Amniotic epithelial cell (primary cell): ENCODE measurements around the gene PDE6C.

Source experiments
- DNase-seq: peaks from one replicate; pipeline ENCODE4 v3.0.0-alpha.2; 2010; ENCODE audit warnings: low read depth

The PDE6C gene

DNA sequence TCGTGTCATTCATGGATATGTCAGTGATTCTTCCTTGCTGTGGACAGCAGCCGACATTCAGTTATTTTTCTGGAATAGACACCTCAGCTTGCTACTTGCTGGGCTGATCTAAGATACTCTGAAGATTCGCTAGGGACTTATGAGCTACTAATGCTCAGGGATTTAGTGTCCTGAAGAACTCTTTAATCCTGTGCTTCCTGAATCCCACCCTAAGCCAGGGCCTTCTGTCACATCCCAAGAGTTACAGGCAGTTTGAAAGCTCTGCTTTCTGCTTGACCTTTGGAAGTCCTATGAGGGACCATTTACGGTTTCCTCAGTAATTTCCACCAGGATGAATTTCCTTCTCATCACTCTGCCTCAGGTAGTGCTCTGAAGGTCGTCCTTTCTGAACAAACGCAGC is at the start of gene PDE6C:
PDE6C (plus strand) TSS at position 227 of the 400 bp plus-strand sequence. CDS start 189 bp downstream, outside the sequence.
- no peak for DNase-seq

- DNase-seq, result no peak
Measured at GRCh38 chr10:93565446-93565845, 46.9 kb upstream of the PDE6C start.

- DNase-seq, result no peak
Measured at GRCh38 chr10:93566435-93567276, 45.7 kb upstream of the PDE6C start, which contains the start of gene FFAR4. Gene FFAR4, plus strand, starts transcription at chr10:93566665. Its CDS starts 56 bp downstream, at chr10:93566721.

DNA sequence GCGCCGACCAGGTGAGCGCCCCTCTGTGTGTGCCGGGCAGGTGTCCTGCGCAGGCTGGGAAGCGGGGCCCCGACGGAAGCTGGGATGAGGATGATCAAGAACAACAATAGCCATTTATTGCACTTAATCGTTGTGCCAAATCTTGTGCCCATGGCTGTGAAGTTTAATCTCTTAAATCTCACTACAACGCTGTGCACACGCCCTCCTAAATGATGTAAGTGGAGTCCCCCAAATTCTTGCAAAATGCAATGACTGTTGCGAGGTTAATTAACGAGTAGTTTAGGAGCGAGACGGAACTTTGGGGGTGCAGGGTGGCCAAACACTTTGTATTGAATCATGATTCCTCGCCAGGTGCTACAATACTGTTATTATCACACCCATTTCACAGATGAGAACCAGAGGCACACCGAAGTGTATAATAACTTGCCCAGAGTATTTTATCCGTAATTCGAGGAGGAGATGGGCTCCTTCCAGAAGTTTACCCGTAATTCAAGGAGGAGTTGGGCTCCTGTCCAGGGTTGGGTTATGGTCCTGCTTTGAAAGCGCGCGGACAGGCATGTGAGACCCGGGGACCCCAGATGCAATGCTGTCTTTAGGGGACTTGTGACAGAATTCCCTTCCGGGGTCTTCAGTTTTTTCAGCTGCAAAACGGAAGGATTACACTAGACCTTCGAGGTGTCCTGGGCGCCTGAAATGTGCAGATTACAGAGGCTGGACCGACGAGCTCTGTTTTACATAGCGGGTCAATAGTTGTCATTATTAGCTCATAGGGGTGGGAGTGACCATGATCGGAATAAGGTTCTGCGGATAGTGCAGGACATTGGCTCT is 44.8 kb upstream of the PDE6C start:
- DNase-seq, result no peak

- no peak for DNase-seq
Measured at GRCh38 chr10:93568105-93568390, 44.3 kb upstream of the PDE6C start.

- no peak for DNase-seq
Measured at GRCh38 chr10:93570383-93570782, 42.0 kb upstream of the PDE6C start.

GRCh38 chr10:93572606-93573005 is 39.7 kb upstream of the PDE6C start:
- DNase-seq, result no peak

DNA sequence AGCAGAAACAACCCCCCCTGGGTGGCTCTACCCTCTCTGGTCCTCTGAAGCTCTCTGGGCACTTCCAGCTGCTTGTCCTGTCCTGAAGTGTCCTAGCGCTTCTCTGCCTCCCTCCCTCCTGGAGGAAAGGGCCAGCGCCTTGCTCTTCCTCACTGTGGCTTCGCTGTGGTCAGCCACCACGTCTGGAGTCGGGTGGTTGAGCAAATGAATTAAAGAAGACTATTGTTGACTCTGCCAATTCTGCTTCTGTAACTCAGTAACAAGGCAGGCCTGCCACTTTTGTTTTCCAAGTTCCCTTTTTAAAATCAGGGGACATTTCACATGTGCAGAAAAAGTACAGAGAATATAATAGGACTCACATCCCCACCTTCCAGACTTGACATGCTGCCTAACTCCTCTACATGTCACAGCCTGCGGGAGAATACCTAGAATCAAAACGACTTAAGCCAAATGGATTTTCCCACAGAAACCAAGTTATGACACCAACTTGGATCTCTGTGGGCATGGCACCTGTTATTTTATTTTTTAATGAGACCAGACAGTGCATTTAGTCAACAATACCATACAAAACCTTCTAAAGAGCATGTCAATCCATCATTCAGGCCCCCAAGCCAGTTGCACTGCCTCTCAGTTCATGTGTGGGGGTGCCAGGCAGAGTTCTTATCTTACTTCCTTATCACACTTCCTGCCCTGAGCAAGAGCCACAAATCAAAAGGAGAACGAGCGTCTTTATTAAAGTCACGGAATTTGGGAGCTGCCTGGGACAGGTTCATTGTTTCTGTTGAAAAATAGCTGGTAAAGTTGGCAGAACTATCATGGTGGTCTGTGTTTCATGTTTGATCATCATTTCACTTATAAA is 39.1 kb upstream of the PDE6C start:
- DNase-seq, result no peak

- no peak for DNase-seq
Measured at GRCh38 chr10:93573924-93574323, 38.4 kb upstream of the PDE6C start.

GRCh38 chr10:93576888-93577287 is 35.4 kb upstream of the PDE6C start:
- no peak for DNase-seq

DNA sequence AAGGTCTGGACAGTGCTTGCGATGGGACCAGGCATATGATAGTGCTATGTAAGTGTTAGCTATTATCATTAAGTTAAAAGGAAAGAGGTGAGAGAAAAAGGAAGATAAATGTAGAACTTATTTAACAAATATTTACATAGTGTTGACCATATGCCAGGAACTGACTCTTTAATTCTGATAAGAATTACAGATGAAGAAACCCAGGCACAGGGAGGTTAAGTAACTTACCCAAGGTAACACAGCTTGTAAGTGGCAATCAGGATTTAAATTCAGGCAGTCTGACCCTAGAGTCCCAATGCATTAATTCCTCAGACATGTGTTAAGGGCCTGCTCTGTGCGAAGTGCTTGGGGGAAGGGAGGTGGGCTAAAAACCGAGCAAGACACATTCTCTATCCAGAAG is 34.8 kb upstream of the PDE6C start:
- DNase-seq, result no peak

- DNase-seq, result no peak
Measured at GRCh38 chr10:93579089-93579488, 33.2 kb upstream of the PDE6C start.

DNA sequence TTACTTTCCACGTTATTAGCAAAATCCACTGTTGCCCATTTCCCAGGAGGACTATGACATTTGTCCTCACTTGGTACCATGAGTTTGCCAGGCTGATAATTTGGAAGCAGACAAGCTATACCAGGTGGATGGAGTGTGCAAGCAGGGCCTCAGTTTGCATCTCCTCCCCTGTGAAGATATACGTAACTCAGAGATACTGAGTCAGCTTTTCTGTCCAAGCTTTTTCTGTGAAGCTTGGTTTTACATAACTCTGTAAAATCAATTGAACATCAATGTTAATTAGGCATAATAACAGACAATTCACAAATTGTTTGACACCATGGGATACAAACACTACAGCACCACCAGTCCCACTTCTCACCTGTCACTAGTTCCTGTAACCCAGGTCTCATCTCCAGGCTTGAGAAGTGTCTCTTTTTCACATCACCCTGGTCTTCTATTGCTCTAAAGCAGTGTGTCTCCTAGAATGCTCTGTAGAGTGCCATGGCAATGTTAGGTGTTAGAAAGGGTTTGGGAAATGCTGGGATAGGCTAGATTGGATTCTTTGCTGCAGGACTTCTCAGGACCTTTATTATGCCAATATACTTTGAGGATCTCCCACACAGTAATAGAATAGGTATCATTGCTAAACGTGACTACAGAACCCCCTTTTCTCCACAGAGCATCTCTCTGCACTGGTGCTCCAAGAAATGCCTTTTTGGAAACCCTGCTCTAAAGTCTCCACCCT is 32.2 kb upstream of the PDE6C start:
- no peak for DNase-seq

DNA sequence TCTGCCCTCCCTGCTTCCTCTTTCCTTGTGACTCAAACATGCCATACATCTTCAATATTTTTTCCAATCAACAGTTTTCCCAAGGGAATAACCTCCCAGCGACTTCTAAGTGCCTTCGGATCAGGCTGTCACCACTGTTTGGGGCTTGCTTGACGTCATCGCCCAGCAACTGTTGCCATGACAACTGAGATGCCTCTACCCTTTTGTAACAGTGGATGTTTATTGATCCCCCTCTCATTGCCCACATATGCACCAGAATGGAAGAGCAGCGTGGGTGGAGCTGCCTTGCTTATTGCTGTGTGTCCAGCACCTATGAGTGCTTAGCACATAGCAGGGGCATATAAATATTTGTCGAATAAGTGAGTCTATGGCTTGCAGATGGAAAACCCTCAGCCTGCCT is 31.5 kb upstream of the PDE6C start:
- DNase-seq, result no peak

DNA sequence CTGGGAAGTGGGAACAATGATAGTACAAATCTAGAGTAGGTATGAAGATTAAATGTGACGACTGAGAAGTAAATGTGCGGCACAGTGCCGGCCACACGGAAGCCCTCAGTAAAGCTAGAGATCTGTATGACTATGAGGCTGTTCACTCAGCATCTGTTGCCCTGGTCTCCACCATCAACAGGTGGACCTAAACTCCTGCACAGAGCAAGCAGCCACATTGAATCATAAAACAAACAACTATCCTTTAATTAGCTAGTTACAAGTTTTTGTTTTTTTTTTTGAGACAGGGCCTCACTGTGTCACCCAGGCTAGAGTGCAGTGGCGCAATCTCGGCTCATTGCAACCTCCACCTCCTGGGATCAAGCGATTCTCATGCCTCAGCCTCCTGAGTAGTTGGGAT is 27.9 kb upstream of the PDE6C start:
- no peak for DNase-seq

DNA sequence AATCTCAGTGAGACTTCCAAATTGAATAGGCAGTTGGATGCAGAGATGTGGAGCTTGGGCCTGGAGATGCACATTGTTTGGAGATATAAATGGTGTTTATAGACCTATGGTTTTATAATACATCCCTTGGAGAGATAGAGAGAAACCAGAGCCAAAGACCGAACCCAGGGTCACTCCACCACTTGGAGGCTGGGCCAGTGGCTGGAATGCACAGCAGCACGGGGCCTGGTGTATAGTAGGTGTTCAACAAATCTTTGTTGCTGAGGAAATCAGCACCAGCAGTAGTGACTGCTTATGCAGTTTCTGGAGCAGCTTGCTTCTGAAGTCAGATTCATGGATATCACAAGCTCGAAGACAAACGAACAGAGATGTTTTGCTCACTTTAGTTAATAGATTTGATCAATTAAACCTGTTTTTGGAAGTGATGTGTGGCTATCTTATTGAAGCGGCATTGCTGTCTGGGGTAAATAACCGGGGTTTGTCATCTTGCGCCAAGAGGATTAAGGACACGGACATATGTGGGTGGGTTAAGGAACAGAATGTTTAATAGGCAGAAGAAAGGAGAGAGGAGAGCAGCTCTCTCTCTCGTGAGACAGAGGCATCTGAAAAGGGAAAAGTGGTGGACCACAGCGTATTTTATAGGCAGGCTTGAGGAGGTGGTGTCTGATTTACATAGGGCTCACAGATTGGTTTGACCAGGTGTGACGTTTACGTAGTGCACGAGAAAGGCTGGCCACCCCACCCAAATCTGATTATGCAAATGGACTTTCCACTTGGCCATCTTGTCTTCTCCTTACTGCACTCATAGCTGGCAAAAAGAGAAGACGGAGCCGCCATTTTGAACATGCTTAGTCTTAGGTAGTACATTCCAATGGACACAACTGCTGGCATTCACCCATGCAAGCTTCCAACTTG is 22.4 kb upstream of the PDE6C start:
- no peak for DNase-seq

DNA sequence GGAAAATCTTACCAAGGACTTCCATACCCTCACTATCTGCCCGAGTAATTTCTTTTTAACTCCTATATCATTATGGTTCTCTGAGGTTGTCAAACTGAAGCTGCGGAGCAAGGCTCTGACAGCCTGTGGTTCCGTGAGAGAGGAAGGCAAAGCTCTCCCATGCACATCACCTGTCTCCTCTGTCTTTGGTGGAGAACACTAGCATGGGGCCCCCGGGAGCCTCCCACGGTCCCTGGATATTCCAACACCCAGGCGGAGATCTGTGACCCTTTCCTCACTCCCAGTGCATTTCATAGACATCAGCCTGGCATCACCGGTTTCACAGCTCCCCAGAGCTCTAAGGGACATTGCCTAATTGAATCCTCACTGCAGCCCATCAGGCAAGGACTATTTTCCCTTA is 21.7 kb upstream of the PDE6C start:
- no peak for DNase-seq

DNA sequence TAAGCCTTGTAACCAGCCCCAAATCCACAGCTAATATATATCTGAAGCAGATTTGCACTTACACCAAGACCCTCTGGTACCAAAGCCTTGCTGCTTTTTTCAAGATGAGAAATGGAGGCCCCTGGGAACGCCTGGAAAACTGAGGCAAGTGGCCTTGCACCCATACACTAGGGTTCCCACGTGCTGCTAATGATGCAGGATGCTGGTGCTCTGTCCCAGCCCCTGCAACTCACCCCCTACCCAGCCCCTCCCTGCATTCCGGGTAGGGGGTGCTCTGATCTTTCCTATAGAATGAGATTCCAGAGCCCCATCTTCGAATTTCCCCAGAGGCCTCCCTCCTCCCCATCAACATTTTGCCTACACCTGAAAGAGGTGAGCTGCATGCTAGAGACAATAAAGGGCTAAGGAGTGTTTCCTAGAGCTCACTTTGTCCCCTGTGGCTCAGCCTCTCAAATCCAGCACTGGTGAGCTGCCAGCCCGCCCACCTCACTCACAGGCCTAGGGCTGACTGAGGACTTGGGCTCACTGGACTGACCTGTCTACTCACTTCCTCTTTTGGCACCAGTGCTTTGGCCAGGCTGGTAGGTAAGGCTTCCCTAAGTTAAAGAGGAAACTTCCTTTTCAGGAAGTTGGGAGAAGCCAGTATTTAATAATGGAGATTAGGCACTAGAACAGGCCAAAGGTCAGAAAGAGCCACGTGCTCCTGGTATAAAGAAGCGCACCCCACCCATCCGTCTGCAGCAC is 21.1 kb upstream of the PDE6C start:
- no peak for DNase-seq

GRCh38 chr10:93593254-93593653 is 19.1 kb upstream of the PDE6C start:
- no peak for DNase-seq

DNA sequence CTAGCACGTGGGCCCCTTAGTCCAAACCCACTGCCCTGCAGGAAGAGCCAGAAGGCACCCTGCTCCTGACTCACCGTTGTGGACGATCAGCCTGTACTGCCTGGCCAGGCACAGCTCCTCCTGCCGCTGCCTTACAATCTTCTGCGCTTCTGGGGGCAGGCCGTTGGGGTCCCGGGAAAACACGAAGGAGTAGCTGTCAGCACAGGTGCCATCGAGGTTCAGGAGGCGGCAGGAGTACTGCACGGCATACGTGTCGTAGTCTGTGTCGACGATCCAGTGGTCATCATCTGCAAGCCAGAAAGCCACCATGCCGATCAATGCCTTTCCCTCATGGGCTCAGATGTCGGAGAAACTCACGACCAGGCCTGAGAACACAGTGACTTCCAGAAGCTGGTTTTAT is 18.6 kb upstream of the PDE6C start:
- no peak for DNase-seq
